ENCODE measurements around the gene TMEM175.

The TMEM175 gene

DNA sequence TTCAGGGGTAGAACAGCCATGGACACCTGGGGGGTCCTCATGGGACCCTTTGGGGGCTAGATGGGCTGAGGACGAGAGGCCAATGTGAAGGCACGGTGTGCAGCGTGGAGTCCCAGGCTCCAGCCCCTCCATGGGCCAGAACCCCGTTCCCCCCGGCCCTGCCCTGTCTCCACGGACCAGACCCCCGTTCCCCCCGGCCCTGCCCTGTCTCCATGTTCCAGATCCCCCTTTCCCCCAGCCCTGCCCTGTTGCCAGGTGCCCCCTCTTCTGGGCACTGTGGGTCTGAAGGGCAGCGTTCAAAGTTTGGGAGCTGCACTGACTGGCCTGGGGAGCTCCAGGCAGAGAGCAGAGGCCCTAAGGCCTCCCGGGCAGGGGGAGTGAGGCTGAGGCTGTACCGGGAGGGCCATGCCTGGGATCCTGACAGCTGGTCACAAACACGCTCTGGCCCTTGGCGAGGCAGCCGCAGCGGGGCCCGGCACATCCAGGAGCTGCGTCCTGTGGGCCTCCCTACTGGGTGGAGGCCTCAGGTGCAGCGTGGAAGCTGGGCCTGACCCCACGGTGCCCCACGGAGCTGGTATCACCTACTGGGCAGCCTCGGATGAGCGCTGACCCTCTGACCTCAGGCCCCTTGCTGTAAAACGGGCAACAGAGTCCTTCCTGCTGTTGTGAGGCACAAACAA, 32.2 kb downstream of the TMEM175 start:
- TF ChIP-seq, protein P1, sequence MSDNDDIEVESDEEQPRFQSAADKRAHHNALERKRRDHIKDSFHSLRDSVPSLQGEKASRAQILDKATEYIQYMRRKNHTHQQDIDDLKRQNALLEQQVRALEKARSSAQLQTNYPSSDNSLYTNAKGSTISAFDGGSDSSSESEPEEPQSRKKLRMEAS (IDR thresholded peaks at IDR 0.05; ENCODE audit: low read depth, low read length) = no peak
- TF ChIP-seq MYC (IDR thresholded peaks at IDR 0.05; ENCODE audit: low read depth, low read length) (no peak), CTCF (IDR thresholded peaks at IDR 0.05; ENCODE audit: low read depth, low read length) (no peak), POLR2A (IDR thresholded peaks at IDR 0.05; ENCODE audit: extremely low read depth, insufficient read length) (no peak)
- H3K4me3 ChIP-seq (ENCODE audit: low read depth, low read length) = no peak overlapping the region
- no peak for DNase-seq (ENCODE audit: low read depth)

DNA sequence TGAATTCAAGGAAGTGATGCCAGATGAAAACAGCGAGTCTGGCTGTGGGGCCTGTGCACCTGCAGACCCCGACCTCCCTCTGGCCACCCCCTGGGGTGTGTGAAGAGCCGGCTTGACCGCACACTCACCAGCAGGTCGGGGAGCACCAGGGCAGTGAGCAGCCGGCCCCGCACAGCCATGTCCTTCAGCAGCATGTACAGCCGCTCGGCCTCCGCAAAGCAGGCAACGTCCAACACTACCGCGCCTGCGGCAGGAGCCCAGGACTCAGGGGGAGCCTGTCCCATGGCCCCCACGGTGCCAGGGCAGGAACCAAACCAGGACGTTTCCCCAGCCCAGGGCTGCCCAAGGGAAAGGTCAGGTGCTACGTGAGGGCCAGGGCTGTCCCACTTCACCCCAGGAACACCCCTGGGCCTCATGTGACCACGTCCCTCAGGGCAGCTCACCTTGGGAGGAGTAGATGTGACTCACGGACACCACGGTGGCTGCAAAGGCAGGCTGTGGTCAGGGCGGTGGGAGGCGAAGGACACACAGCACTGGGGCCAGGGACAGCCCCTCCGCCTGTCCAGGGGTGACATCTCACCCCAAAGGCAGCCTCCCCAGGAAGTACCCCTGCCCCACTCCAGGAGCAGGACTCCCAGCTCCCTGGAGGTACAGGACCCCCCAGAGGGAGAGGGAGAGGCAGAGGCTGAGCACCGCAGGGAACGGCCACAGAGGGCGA, 32.9 kb downstream of the TMEM175 start:
- TF ChIP-seq MYC (IDR thresholded peaks at IDR 0.05; ENCODE audit: low read depth, low read length) (no peak), POLR2A (IDR thresholded peaks at IDR 0.05; ENCODE audit: extremely low read depth, insufficient read length) (no peak), CTCF (IDR thresholded peaks at IDR 0.05; ENCODE audit: low read depth, low read length) (no peak)
- TF ChIP-seq, protein P1 (IDR thresholded peaks at IDR 0.05; ENCODE audit: low read depth, low read length) = no peak
- no peak overlapping the region for H3K4me3 ChIP-seq (ENCODE audit: low read depth, low read length)
- no peak for DNase-seq (ENCODE audit: low read depth)

- no peak for DNase-seq (ENCODE audit: low read depth)
- H3K4me3 ChIP-seq (ENCODE audit: low read depth, low read length) = no peak overlapping the region
- no peak for TF ChIP-seq POLR2A (IDR thresholded peaks at IDR 0.05; ENCODE audit: extremely low read depth, insufficient read length)
These were observed 33.5 kb downstream of the TMEM175 start for GRCh38 chr4:965766-966134.

DNA sequence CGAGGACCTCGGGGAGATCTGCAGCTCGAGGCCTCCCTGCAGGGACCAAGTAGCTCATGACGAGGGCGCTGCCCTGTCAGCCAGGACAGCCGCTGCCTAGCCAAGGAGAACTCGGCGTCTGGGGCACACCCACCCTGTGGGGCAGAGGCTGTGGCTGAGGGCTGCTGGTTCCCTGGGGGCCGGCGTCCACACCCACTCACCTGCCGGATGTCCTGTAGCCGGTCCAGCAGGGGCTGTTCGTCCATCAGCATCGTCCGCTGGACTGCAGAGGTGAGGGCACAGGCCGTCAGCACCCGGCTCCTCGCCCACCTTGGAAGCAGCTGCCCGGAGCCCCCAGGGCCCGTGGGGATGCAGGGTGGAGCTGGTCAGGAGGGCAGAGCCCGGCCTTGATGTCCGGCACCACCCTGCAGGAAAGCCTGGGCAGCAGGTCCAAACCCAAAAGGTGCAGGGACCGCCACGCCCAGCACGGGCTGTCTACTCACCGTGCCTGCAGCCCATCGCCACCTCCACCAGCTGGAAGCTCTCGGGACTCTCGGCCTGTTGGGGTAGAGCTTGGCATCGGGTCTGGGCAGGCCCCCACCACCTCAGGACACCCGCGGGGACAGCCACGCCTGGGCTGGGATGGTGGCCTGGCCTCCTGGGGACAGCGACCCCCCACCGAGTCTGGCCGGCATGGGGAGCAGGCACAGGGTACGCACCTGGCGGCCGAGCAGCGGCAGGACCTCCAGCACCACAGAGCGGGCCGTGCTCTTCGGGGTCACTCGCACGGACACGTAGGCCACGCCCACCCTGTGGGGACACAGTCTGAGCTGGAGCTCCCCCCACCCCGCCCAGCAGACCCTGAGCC, 34.2 kb downstream of the TMEM175 start:
- DNase-seq (ENCODE audit: low read depth) = no peak
- no peak for TF ChIP-seq CTCF (IDR thresholded peaks at IDR 0.05; ENCODE audit: low read depth, low read length)
- TF ChIP-seq POLR2A (IDR thresholded peaks at IDR 0.05; ENCODE audit: extremely low read depth, insufficient read length) = no peak
- TF ChIP-seq MYC (IDR thresholded peaks at IDR 0.05; ENCODE audit: low read depth, low read length) = no peak
- TF ChIP-seq, protein P1 (IDR thresholded peaks at IDR 0.05; ENCODE audit: low read depth, low read length) = no peak
- no peak overlapping the region for H3K4me3 ChIP-seq (ENCODE audit: low read depth, low read length)

- no peak for DNase-seq (ENCODE audit: low read depth)
- no peak for TF ChIP-seq CTCF (IDR thresholded peaks at IDR 0.05; ENCODE audit: low read depth, low read length)
- H3K4me3 ChIP-seq (ENCODE audit: low read depth, low read length) = no peak overlapping the region
These were observed 35.1 kb downstream of the TMEM175 start for GRCh38 chr4:967113-968104.
